Duodenal mucosa (tissue), 2 donors: ENCODE measurements around the gene SNX24.

Experiments used
- H3K27ac ChIP-seq: one replicate; pipeline ENCODE4 v1.7.0; 2013; ENCODE audit warnings: low read depth, low read length
- H3K27me3 ChIP-seq, 2 donors: one replicate each; pipeline ENCODE4 v1.7.0; 2013; ENCODE audit warnings: low read length in 2 of 2, control low read depth in 1 of 2; ENCODE audit not compliant: insufficient read depth in 2 of 2, control insufficient read depth in 1 of 2
- H3K36me3 ChIP-seq, 2 donors: one replicate each; pipeline ENCODE4 v1.7.0; 2013; ENCODE audit warnings: low read length in 2 of 2, control low read depth in 1 of 2; ENCODE audit not compliant: insufficient read depth in 2 of 2, control insufficient read depth in 1 of 2
- H3K4me1 ChIP-seq, 2 donors: one replicate each; pipeline ENCODE4 v1.7.0; 2013; ENCODE audit warnings: low read length in 2 of 2, control low read depth in 1 of 2; ENCODE audit not compliant: insufficient read depth in 2 of 2, control insufficient read depth in 1 of 2
- H3K4me3 ChIP-seq, 2 donors: one replicate each; pipeline ENCODE4 v1.7.0; 2013; ENCODE audit warnings: low read length in 2 of 2, low read depth in 1 of 2
- H3K9ac ChIP-seq, 2 donors: one replicate each; pipeline ENCODE4 v1.7.0; 2013; ENCODE audit warnings: low read length in 2 of 2, low read depth in 1 of 2
- H3K9me3 ChIP-seq, 2 donors: one replicate each; pipeline ENCODE4 v1.7.0; 2013; ENCODE audit warnings: low read length in 2 of 2, control low read depth in 1 of 2; ENCODE audit not compliant: control insufficient read depth in 1 of 2

SNX24 gene

DNA sequence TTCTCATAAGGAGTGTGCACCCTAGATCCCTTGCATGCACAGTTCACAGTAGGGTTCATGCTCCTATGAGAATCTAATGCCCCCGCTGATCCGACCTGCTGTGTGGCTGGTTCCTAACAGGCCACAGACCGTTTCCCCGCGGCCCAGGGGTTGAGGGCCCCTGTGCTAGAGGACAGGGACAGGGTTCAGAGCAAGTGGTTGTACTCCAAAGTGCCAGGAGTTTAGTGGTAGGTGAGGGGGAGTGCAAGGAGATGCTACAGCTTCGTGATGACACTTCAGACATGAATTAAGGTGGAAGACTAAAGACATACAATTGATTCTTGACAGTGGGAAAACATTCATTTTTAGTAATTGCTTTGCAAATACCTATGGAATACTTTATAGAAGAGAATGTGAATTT, 40.5 kb downstream of the SNX24 start:
- H3K27ac ChIP-seq = no peak overlapping the region
- H3K9ac ChIP-seq = no peak overlapping the region
- no peaks in the 10 kb centered on the region for H3K27me3 ChIP-seq
- H3K36me3 ChIP-seq = no peaks in the 10 kb centered on the region
- no peaks in the 10 kb centered on the region for H3K4me1 ChIP-seq
- no peak overlapping the region for H3K4me3 ChIP-seq
- H3K9me3 ChIP-seq = no peaks in the 10 kb centered on the region

GRCh38 chr5:122895141-122895540, 49.7 kb downstream of the SNX24 start:
- Histone ChIP-seq H3K36me3 (no peaks in the 10 kb centered on the region), H3K4me1 (no peaks in the 10 kb centered on the region), H3K9me3 (no peaks in the 10 kb centered on the region), H3K27ac (no peak overlapping the region), H3K9ac (no peak overlapping the region), H3K27me3 (no peaks in the 10 kb centered on the region), H3K4me3 (no peak overlapping the region)

DNA sequence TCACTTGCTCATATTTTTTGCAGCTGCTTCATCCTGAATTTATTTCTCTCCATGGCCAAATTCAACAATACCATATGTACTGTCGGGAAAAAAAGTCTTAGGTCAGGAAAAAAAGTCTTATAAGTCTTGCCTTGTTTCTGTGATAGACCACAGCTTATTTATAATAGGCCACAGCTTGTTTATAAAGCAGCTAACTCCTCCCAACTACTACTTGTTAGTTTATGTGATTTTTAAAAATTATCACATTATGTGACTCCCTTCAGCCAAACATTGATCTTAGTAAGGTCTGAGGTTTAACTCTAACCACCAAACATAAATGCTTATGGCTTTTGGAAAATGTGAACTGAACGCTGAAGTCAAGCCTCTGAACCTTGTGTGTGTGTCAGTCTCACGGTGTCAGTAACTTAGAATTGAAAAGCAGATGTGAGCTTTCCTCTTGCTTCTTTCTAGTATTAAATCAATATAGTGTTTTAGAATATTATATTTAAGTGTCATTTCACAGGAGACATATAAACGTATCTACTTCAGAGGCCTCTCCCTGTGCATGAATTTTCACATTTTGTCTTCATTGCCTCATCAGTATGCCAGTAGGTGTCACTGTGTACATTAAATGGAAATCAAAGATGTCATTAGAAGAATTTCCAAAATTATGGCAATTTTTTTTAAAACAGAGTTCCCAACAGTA, 51.3 kb downstream of the SNX24 start:
- Histone ChIP-seq H3K4me3 (no peak overlapping the region), H3K27me3 (no peaks in the 10 kb centered on the region), H3K9ac (no peak overlapping the region), H3K36me3 (no peaks in the 10 kb centered on the region), H3K27ac (no peak overlapping the region), H3K4me1 (no peaks in the 10 kb centered on the region), H3K9me3 (no peaks in the 10 kb centered on the region)

DNA sequence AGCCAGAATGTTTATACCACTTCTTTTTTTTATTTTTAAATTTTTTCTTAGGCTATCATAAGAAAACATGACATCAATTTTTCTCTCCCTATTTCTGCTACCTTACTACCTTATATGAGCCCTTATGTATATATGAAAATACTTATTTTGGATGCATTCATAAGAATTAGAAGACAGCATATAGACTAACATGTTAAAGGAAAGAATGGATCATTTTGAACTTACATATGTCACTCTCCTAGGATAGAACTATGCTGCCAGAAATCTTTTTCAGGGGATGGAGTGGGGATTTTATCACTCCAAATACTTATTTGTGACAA, 51.8 kb downstream of the SNX24 start:
- Histone ChIP-seq H3K27ac (no peak overlapping the region), H3K36me3 (no peaks in the 10 kb centered on the region), H3K4me1 (no peaks in the 10 kb centered on the region), H3K4me3 (no peak overlapping the region), H3K9me3 (no peaks in the 10 kb centered on the region), H3K27me3 (no peaks in the 10 kb centered on the region), H3K9ac (no peak overlapping the region)

DNA sequence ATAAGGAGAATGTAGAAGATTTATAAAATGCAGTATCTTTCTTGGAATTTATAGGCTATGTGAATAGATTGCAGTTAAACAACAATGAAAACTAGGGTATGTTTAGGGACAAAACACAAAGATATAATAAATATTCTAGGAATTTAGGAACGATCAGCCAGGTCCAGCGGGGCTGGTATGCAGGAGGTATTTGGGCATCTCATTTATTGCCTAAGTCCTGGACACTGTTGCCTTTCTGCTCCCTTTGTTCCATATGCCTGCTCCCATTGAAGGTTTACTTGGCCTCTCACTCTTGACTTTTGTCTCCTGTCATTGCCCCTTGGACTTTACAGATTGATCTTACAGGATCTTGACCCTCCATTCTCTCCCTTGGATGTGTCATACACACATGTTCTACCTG, 55.9 kb downstream of the SNX24 start:
- no peak overlapping the region for H3K27ac ChIP-seq
- no peaks in the 10 kb centered on the region for H3K36me3 ChIP-seq
- H3K9me3 ChIP-seq = no peaks in the 10 kb centered on the region
- no peaks in the 10 kb centered on the region for H3K4me1 ChIP-seq
- H3K27me3 ChIP-seq = no peaks in the 10 kb centered on the region
- H3K9ac ChIP-seq = no peak overlapping the region
- H3K4me3 ChIP-seq = no peak overlapping the region

GRCh38 chr5:122902263-122902662, 56.9 kb downstream of the SNX24 start:
- H3K9ac ChIP-seq = no peak overlapping the region
- no peaks in the 10 kb centered on the region for H3K4me1 ChIP-seq
- no peaks in the 10 kb centered on the region for H3K27me3 ChIP-seq
- no peaks in the 10 kb centered on the region for H3K36me3 ChIP-seq
- H3K4me3 ChIP-seq = no peak overlapping the region
- H3K27ac ChIP-seq = no peak overlapping the region
- no peaks in the 10 kb centered on the region for H3K9me3 ChIP-seq

DNA sequence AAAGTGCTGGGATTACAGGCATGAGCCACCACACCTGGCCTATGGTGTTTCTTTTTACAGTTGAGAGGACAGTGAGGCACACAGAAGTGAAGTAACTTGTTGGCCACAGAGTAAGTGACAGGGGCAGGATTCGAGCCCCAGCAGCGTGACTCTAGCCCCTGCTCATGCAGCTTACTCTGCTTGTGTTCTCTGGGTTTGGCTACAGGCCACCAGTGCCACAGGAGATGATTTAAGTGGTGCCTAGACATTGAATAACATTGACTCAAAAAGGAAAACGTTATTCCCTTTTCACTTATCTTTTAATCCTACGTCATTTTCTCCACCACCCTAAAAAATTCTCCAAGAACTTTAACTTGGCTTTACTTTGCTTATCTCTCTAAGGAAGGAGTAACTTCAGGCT, 61.4 kb downstream of the SNX24 start:
- Histone ChIP-seq H3K4me3 (no peak overlapping the region), H3K4me1 (no peaks in the 10 kb centered on the region), H3K27ac (no peak overlapping the region), H3K9ac (no peak overlapping the region), H3K9me3 (no peaks in the 10 kb centered on the region), H3K36me3 (no peaks in the 10 kb centered on the region), H3K27me3 (no peaks in the 10 kb centered on the region)

- no peak overlapping the region for H3K9ac ChIP-seq
- H3K27me3 ChIP-seq = no peaks in the 10 kb centered on the region
- no peaks in the 10 kb centered on the region for H3K36me3 ChIP-seq
- H3K27ac ChIP-seq = no peak overlapping the region
- no peak overlapping the region for H3K4me3 ChIP-seq
- no peaks in the 10 kb centered on the region for H3K9me3 ChIP-seq
- no peaks in the 10 kb centered on the region for H3K4me1 ChIP-seq
Measured at GRCh38 chr5:122907276-122907675, 61.9 kb downstream of the SNX24 start.

- no peaks in the 10 kb centered on the region for H3K27me3 ChIP-seq
- H3K27ac ChIP-seq = no peak overlapping the region
- no peaks in the 10 kb centered on the region for H3K4me1 ChIP-seq
- H3K9ac ChIP-seq = no peak overlapping the region
- no peak overlapping the region for H3K4me3 ChIP-seq
- H3K9me3 ChIP-seq = no peaks in the 10 kb centered on the region
- H3K36me3 ChIP-seq = no peaks in the 10 kb centered on the region
Measured at GRCh38 chr5:122908108-122908507, 62.7 kb downstream of the SNX24 start.

DNA sequence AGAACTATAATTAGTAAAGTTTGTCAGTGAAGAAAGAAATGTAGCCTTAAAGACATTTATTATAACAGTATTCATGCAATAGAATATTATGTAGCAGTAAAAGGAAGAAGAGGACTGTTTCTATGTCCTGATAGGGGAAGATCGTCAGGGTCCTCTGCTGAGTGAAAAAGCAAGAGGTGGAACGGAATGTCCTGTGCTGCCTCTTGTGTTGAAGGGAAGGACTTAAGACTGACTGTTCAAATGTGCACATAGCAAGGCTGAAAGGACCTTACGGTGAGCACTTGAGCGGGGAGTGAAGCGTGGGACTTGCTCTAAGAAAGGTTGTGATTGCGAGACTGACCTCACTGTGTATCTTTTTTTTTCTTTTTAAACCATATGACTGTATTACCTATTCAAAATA, 63.2 kb downstream of the SNX24 start:
- no peaks in the 10 kb centered on the region for H3K27me3 ChIP-seq
- no peak overlapping the region for H3K27ac ChIP-seq
- H3K9me3 ChIP-seq = no peaks in the 10 kb centered on the region
- no peaks in the 10 kb centered on the region for H3K4me1 ChIP-seq
- H3K9ac ChIP-seq = no peak overlapping the region
- no peak overlapping the region for H3K4me3 ChIP-seq
- no peaks in the 10 kb centered on the region for H3K36me3 ChIP-seq
